ENCODE results near the gene LAMC2. TPM values are rescaled to one million over a fixed set of nuclear protein-coding genes. Genes with fewer than 3 reads are reported as not detected.

LAMC2 gene
- total and polyA plus RNA-seq, 3 experiments from 2014 or later: not detected

DNA sequence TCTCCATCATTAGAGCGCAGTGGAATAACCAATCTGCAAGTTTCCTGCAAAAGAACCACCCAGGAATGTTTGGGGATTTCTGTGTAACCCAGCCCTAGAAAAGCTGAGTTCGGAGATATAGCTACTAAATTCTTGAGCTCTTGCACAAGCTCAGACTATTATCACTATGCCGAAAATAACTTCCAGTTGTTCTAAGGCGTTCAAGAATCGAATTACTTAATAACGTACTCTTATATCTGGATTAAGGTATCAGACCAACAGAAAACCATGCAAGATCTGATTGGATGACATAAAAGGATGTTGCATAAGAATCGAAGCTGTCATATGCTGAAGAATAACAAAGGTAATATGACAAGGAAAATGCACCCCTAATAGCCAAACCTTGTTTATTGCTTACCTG, 7.5 kb upstream of the LAMC2 start:
- Histone ChIP-seq H3K36me3 (ENCODE audit: insufficient read depth, low read length) (no peaks in the 10 kb centered on the region), H3K27me3 (ENCODE audit: insufficient read depth, low read length, poor library complexity, severe bottlenecking) (no peaks in the 10 kb centered on the region), H3K4me1 (ENCODE audit: insufficient read depth, low read length) (no peaks in the 10 kb centered on the region), H3K4me3 (ENCODE audit: low read length) (no peak overlapping the region), H3K9me3 (ENCODE audit: low read length) (no peaks in the 10 kb centered on the region), H3K27ac (ENCODE audit: low read depth, low read length) (no peak overlapping the region)
- CTCF ChIA-PET: no interaction called here
- H3K4me1 Mint-ChIP-seq: no peaks in the 10 kb centered on the region
- H3K27ac Mint-ChIP-seq: no peak overlapping the region
- no peak overlapping the region for H3K4me3 Mint-ChIP-seq
- no peak for DNase-seq
- H3K9me3 Mint-ChIP-seq: no peaks in the 10 kb centered on the region
- POLR2A ChIA-PET: no interaction called here
- H3K36me3 Mint-ChIP-seq: no peaks in the 10 kb centered on the region
- H3K27me3 Mint-ChIP-seq: peaks cover 0 to 13% of the 10 kb centered on the region in 2 donors

DNA sequence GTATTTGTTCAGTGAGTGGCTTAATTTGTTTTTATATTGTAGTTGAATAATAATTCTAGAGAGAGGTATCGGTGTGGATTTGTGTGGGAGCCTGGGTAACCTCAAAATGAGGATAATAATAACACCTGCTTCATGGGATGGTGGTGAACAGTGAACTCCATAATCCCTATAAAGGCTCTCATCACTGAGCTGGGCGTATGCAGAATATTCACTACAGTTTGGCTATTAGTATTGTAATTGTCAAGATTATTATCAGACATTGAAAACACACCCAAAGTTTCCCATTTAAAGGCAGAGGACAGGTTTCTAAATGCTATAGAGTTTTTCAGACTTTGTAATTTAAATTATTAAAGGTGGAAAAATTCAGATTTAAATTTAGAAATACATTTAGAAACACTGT, 7.0 kb upstream of the LAMC2 start:
- peaks cover 0 to 9% of the 10 kb centered on the region in 2 donors for H3K27me3 Mint-ChIP-seq
- no peak for DNase-seq
- Histone ChIP-seq H3K4me3 (ENCODE audit: low read length) (no peak overlapping the region), H3K36me3 (ENCODE audit: insufficient read depth, low read length) (no peaks in the 10 kb centered on the region), H3K4me1 (ENCODE audit: insufficient read depth, low read length) (no peaks in the 10 kb centered on the region), H3K9me3 (ENCODE audit: low read length) (no peaks in the 10 kb centered on the region), H3K27me3 (ENCODE audit: insufficient read depth, low read length, poor library complexity, severe bottlenecking) (no peaks in the 10 kb centered on the region), H3K27ac (ENCODE audit: low read depth, low read length) (no peak overlapping the region)
- no peaks in the 10 kb centered on the region for H3K4me1 Mint-ChIP-seq
- no peaks in the 10 kb centered on the region for H3K9me3 Mint-ChIP-seq
- CTCF ChIA-PET: no interaction called here
- POLR2A ChIA-PET: no interaction called here
- H3K4me3 Mint-ChIP-seq: no peak overlapping the region
- no peak overlapping the region for H3K27ac Mint-ChIP-seq
- no peaks in the 10 kb centered on the region for H3K36me3 Mint-ChIP-seq

DNA sequence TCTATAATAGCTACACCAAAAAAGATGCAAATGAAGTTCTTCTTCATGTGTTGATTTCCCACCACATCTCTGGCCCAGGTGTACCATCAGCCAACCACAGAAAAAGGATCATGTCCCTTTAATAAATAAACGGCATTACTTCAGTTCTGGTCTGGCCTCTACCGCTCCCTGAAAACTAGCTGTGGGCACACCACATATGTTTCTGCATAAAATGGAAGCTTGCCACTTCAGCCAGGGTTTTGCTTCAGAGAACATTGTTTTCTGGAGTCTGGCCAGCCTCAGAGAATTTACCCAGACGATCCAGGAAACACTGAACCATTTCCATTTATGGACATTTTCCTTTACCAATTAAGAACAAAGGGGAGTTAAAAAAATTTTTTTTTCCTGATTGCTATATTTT, 5.8 kb upstream of the LAMC2 start:
- no peaks in the 10 kb centered on the region for H3K4me1 Mint-ChIP-seq
- H3K9me3 Mint-ChIP-seq: no peaks in the 10 kb centered on the region
- Histone ChIP-seq H3K4me1 (ENCODE audit: insufficient read depth, low read length) (no peaks in the 10 kb centered on the region), H3K4me3 (ENCODE audit: low read length) (no peak overlapping the region), H3K27ac (ENCODE audit: low read depth, low read length) (no peak overlapping the region), H3K27me3 (ENCODE audit: insufficient read depth, low read length, poor library complexity, severe bottlenecking) (no peaks in the 10 kb centered on the region), H3K36me3 (ENCODE audit: insufficient read depth, low read length) (no peaks in the 10 kb centered on the region), H3K9me3 (ENCODE audit: low read length) (no peaks in the 10 kb centered on the region)
- H3K36me3 Mint-ChIP-seq: no peaks in the 10 kb centered on the region
- ChIA-PET CTCF (no interaction called here), POLR2A (no interaction called here)
- no peak for DNase-seq
- no peak overlapping the region for H3K4me3 Mint-ChIP-seq
- H3K27me3 Mint-ChIP-seq: peaks cover 0 to 4% of the 10 kb centered on the region in 2 donors
- H3K27ac Mint-ChIP-seq: no peak overlapping the region

DNA sequence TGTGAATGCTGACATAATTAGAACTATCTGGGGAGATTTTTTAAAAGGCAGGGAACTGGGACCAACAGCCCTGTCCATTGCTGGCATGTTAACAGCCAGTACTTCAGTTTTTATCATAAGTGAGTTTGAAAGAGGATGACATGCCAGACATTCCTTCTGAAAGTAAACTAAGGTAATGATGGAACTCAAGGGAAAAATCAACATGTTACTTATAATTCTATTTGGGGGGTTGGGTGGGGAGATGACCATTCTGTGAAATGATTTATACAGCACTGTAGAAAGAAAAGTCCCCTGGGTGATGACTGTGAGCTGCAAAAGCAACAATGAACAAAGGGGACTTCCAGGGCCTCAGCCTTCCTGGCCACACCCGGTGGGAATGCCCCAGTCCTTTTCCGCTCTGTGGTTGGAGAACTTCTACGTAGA, 5.4 kb upstream of the LAMC2 start:
- H3K27ac Mint-ChIP-seq: no peak overlapping the region

DNA sequence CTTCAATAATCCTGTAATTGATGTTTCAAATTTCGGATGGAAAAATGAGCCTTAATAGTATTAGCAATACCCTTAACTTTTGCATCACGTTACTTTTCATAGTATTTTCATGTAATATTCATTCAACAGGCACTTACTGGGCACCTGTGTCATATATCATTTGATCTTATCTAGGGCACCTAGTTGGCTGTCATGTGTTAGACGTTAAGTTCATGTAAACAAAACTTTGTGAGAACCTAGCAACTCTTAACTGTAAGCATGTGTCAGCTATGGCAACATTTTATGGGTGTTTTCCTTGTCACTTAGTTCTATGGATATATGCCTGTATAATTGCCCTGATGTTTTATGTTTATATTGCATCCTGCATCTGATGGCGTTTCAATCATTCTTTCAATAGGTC, 777 bp downstream of the LAMC2 start:
- H3K4me3 ChIP-seq (ENCODE audit: low read length): no peak overlapping the region
- no peaks in the 10 kb centered on the region for H3K4me1 ChIP-seq (ENCODE audit: insufficient read depth, low read length)
- H3K27me3 ChIP-seq (ENCODE audit: insufficient read depth, low read length, poor library complexity, severe bottlenecking): no peaks in the 10 kb centered on the region
- Mint-ChIP-seq H3K27ac (peak overlapping the region in 1 of 8 donors; percentile 29), H3K27me3 (peaks cover 9 to 18% of the 10 kb centered on the region in 2 donors), H3K4me3 (no peak overlapping the region), H3K36me3 (no peaks in the 10 kb centered on the region), H3K4me1 (no peaks in the 10 kb centered on the region), H3K9me3 (no peaks in the 10 kb centered on the region)
- H3K36me3 ChIP-seq (ENCODE audit: insufficient read depth, low read length): no peaks in the 10 kb centered on the region
- ChIA-PET POLR2A (no interaction called here), CTCF (no interaction called here)
- no peak overlapping the region for H3K27ac ChIP-seq (ENCODE audit: low read depth, low read length)
- H3K9me3 ChIP-seq (ENCODE audit: low read length): no peaks in the 10 kb centered on the region
- DNase-seq: no peak

More for the DNA sequence above, 5.4 kb upstream of the LAMC2 start:
- no peak for DNase-seq
- peaks cover 0 to 6% of the 10 kb centered on the region in 2 donors for H3K27me3 Mint-ChIP-seq
- H3K4me3 ChIP-seq (ENCODE audit: low read length): no peak overlapping the region
- H3K4me1 Mint-ChIP-seq: no peaks in the 10 kb centered on the region
- no peaks in the 10 kb centered on the region for H3K9me3 Mint-ChIP-seq
- H3K4me3 Mint-ChIP-seq: peak overlapping the region in 1 of 7 donors; percentile 40
- H3K4me1 ChIP-seq (ENCODE audit: insufficient read depth, low read length): no peaks in the 10 kb centered on the region
- H3K36me3 ChIP-seq (ENCODE audit: insufficient read depth, low read length): no peaks in the 10 kb centered on the region
- H3K36me3 Mint-ChIP-seq: no peaks in the 10 kb centered on the region
- CTCF ChIA-PET: no interaction called here
- no peaks in the 10 kb centered on the region for H3K27me3 ChIP-seq (ENCODE audit: insufficient read depth, low read length, poor library complexity, severe bottlenecking)
- no peaks in the 10 kb centered on the region for H3K9me3 ChIP-seq (ENCODE audit: low read length)
- H3K27ac ChIP-seq (ENCODE audit: low read depth, low read length): no peak overlapping the region
- POLR2A ChIA-PET: no interaction called here

DNA sequence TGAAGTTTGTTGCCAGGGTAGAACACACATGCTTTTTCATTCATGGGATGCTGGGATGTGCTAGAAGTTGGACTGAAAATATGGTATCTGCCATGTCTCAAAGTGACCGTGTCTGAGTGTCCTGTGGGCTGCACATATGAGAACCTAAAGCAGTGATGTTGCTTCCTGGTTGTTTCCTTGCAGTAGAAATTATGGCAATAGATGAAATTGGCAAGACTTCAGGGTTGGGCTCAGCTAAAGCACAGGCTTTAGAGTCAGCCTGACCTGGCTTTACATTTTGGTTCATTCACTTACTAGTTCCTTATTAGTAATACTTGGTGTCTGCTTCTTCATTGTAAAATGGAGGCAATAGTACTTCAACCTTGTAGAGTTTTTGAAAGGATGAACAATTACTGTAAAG, 2.2 kb downstream of the LAMC2 start:
- Histone ChIP-seq H3K4me1 (ENCODE audit: insufficient read depth, low read length) (no peaks in the 10 kb centered on the region), H3K27ac (ENCODE audit: low read depth, low read length) (no peak overlapping the region), H3K36me3 (ENCODE audit: insufficient read depth, low read length) (no peaks in the 10 kb centered on the region), H3K4me3 (ENCODE audit: low read length) (no peak overlapping the region), H3K27me3 (ENCODE audit: insufficient read depth, low read length, poor library complexity, severe bottlenecking) (no peaks in the 10 kb centered on the region), H3K9me3 (ENCODE audit: low read length) (no peaks in the 10 kb centered on the region)
- H3K4me3 Mint-ChIP-seq: no peak overlapping the region
- no peak for DNase-seq
- ChIA-PET CTCF (no interaction called here), POLR2A (no interaction called here)
- no peaks in the 10 kb centered on the region for H3K36me3 Mint-ChIP-seq
- no peak overlapping the region for H3K27ac Mint-ChIP-seq
- H3K9me3 Mint-ChIP-seq: no peaks in the 10 kb centered on the region
- H3K4me1 Mint-ChIP-seq: no peaks in the 10 kb centered on the region
- H3K27me3 Mint-ChIP-seq: peaks cover 9 to 20% of the 10 kb centered on the region in 2 donors

DNA sequence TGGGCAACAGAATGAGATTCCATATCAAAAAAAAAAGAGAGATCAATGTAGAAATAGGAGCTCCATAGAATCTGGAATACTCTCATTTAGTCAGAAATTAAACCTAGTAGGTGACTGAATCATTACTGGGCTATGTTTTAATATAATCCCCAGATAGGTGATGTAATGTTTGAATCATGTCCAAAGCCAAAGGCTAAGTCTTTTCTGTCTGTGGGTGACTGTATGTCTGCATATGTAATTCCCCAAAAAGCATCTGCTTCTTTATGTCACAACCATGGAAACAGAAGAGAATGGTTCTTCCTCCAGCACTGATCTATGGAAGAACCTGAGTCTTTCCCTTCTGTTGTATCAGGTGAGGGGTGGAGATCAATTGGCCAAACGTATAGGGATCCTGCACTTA, 5.8 kb downstream of the LAMC2 start:
- POLR2A ChIA-PET: no interaction called here
- H3K4me3 Mint-ChIP-seq: no peak overlapping the region
- no peak overlapping the region for H3K27ac Mint-ChIP-seq
- H3K27me3 Mint-ChIP-seq: peaks cover 5 to 11% of the 10 kb centered on the region in 2 donors
- Histone ChIP-seq H3K27me3 (ENCODE audit: insufficient read depth, low read length, poor library complexity, severe bottlenecking) (no peaks in the 10 kb centered on the region), H3K4me1 (ENCODE audit: insufficient read depth, low read length) (peaks cover 16% of the 10 kb centered on the region), H3K4me3 (ENCODE audit: low read length) (no peak overlapping the region), H3K9me3 (ENCODE audit: low read length) (no peaks in the 10 kb centered on the region), H3K27ac (ENCODE audit: low read depth, low read length) (no peak overlapping the region), H3K36me3 (ENCODE audit: insufficient read depth, low read length) (no peaks in the 10 kb centered on the region)
- H3K36me3 Mint-ChIP-seq: no peaks in the 10 kb centered on the region
- H3K9me3 Mint-ChIP-seq: peaks cover 0 to 2% (median 0%) of the 10 kb centered on the region in 5 donors
- no peak for DNase-seq
- H3K4me1 Mint-ChIP-seq: peaks cover 7 to 12% (median 11%) of the 10 kb centered on the region in 3 donors
- CTCF ChIA-PET: interaction anchor here (0.6 kb wide), 1 partner anchor 765 kb away, joined by 3 read pairs; no protein-coding TSS in a partner anchor

DNA sequence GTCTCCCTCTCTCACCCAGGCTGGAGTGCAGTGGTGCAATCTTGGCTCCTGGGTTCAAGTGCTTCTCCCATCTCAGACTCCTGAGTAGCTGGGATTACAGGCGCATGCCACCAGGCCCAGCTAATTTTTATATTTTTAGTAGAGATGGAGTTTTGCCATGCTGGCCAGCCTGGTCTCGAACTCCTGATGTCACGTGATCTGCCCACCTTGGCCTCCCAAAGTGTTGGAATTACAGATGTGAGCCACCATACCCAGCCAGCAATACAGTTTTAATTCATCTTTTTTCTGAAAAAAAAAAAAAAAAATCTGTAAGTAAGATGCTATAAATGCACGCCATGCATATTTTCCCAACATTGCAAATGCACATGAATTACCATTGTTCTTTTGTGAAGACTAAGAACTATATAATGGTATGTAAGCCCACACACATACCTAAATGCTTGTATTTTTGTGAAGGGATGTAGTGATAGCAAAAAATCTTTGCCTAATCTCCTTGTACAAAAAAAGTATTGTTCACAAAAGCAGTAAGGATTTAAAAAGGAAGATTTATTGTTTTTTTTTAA, 8.0 kb downstream of the LAMC2 start:
- no peaks in the 10 kb centered on the region for H3K36me3 ChIP-seq (ENCODE audit: insufficient read depth, low read length)
- Mint-ChIP-seq H3K27ac (no peak overlapping the region), H3K4me1 (peaks cover 7 to 12% (median 11%) of the 10 kb centered on the region in 3 donors), H3K27me3 (peaks cover 3 to 21% of the 10 kb centered on the region in 2 donors), H3K4me3 (no peak overlapping the region), H3K36me3 (no peaks in the 10 kb centered on the region), H3K9me3 (peaks cover 0 to 5% (median 0%) of the 10 kb centered on the region in 5 donors)
- ChIA-PET POLR2A (no interaction called here), CTCF (no interaction called here)
- no peak for DNase-seq
- H3K27ac ChIP-seq (ENCODE audit: low read depth, low read length): no peak overlapping the region
- H3K27me3 ChIP-seq (ENCODE audit: insufficient read depth, low read length, poor library complexity, severe bottlenecking): no peaks in the 10 kb centered on the region
- no peaks in the 10 kb centered on the region for H3K9me3 ChIP-seq (ENCODE audit: low read length)
- no peak overlapping the region for H3K4me3 ChIP-seq (ENCODE audit: low read length)
- peaks cover 16% of the 10 kb centered on the region for H3K4me1 ChIP-seq (ENCODE audit: insufficient read depth, low read length)
